Ascending aorta (tissue), 2 donors: ENCODE results near the gene TPM1. TPM values are rescaled to one million over a fixed set of nuclear protein-coding genes. Genes with fewer than 3 reads are reported as not detected.
A peak's percentile ranks its signal among the peaks of the same experiment; 100 is the strongest.

Experiments
- DNase-seq, 2 donors: peaks; one replicate each; pipeline ENCODE4 v3.0.0-alpha.2; 2019; ENCODE audit warnings: low spot score in 2 of 2
- H3K27ac ChIP-seq, 2 donors: fragments of 200-600 bp; sonication (generic); one replicate each; pipeline ENCODE4 v1.5.1; 2016 to 2017; ENCODE audit warnings: mild to moderate bottlenecking in 1 of 2
- H3K27me3 ChIP-seq: fragments of 200-600 bp; sonication (generic); one replicate; pipeline ENCODE4 v1.5.1; 2017
- H3K36me3 ChIP-seq, 2 donors: fragments of 200-600 bp; sonication (generic); one replicate each; pipeline ENCODE4 v1.5.1; 2016
- H3K4me1 ChIP-seq, 2 donors: fragments of 200-600 bp; sonication (generic); one replicate each; pipeline ENCODE4 v1.5.1; 2016 to 2017; ENCODE audit warnings: mild to moderate bottlenecking in 1 of 2
- H3K4me3 ChIP-seq, 2 donors: fragments of 200-600 bp; sonication (generic); one replicate each; pipeline ENCODE4 v1.5.1; 2016 to 2017; ENCODE audit warnings: mild to moderate bottlenecking in 1 of 2
- H3K9me3 ChIP-seq, 2 donors: fragments of 200-600 bp; sonication (generic); one replicate each; pipeline ENCODE4 v1.5.1; 2016
- intact Hi-C: fragments of 100-400 bp; cut with DNase I; formaldehyde crosslinking; loops from one replicate; pipeline ENCODE4 v1.15.1; 2023
- total RNA-seq: library from RNA; depleted of rRNA; stranded (reverse); fragments of >200 nt; gene quantifications from one replicate; pipeline ENCODE4 v1.1.0, GENCODE V29; 2016
- TF ChIP-seq, protein P1 (sequence below), 3 experiments: fragments of 200-600 bp in 2 of 3; fragments of 450-650 bp in 1 of 3; sonication (generic) in 2 of 3; IDR thresholded peaks; one replicate each; pipeline ENCODE4 v1.5.1; 2016 to 2019; ENCODE audit warnings: antibody characterized with exemption in 3 of 3, mild to moderate bottlenecking in 1 of 3, moderate library complexity in 1 of 3

TPM1 gene
- total RNA-seq, 1 donor from 2014 or later, result 813 TPM

GRCh38 chr15:63052077-63052841 is 9.7 kb downstream of the TPM1 start:
- Histone ChIP-seq H3K27ac (peak overlapping the region; percentile 70 to 86), H3K4me3 (peak overlapping the region in 1 of 2 donors; percentile 41), H3K36me3 (peaks cover 15 to 20% of the 10 kb centered on the region in 2 donors), H3K4me1 (peaks cover 23 to 71% of the 10 kb centered on the region in 2 donors), H3K27me3 (no peaks in the 10 kb centered on the region), H3K9me3 (no peaks in the 10 kb centered on the region)
- DNase-seq, result no peak
- TF ChIP-seq, protein P1, sequence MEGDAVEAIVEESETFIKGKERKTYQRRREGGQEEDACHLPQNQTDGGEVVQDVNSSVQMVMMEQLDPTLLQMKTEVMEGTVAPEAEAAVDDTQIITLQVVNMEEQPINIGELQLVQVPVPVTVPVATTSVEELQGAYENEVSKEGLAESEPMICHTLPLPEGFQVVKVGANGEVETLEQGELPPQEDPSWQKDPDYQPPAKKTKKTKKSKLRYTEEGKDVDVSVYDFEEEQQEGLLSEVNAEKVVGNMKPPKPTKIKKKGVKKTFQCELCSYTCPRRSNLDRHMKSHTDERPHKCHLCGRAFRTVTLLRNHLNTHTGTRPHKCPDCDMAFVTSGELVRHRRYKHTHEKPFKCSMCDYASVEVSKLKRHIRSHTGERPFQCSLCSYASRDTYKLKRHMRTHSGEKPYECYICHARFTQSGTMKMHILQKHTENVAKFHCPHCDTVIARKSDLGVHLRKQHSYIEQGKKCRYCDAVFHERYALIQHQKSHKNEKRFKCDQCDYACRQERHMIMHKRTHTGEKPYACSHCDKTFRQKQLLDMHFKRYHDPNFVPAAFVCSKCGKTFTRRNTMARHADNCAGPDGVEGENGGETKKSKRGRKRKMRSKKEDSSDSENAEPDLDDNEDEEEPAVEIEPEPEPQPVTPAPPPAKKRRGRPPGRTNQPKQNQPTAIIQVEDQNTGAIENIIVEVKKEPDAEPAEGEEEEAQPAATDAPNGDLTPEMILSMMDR (IDR thresholded peaks at IDR 0.05), result no peak
- intact Hi-C loops, result no loop called here

DNA sequence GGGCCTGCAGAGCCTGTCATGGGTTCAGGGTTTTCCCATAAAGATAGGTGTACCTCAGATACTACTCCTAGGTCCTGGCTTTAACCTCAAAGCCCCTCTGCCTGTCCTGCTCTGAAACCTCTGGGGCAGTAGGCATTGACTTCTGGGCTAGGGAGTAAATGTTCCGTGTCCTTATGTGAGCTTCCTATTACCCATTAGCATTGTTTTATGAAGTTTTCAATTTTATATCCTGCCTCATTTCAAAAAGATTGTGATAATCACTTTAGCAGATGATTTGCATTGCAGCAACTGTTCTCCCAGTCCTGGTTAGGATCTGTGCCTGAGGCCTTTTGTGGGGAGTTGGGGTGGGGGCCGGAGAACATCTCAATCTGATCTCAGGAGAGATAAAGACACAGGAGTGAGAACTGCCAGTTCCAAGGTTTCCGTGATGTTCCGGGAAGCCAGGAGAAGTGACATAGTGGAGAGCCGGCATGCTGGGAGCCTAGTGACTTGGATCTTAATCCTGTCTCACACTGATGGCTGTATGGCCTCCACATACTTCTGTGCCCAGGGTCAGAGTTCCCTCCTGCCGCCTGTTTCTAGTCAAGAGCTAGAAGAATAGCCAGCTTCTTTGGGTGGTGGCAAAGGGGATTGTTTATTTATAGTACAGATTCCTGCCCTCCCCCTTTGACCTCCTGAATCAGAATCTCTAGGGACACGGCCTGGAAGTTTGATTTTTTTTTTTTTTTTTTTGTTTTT is 10.6 kb downstream of the TPM1 start:
- Histone ChIP-seq H3K36me3 (peaks cover 24 to 29% of the 10 kb centered on the region in 2 donors), H3K27ac (peak overlapping the region; percentile 70 to 86), H3K4me1 (peaks cover 23 to 69% of the 10 kb centered on the region in 2 donors), H3K27me3 (no peaks in the 10 kb centered on the region), H3K9me3 (no peaks in the 10 kb centered on the region), H3K4me3 (peak overlapping the region in 1 of 2 donors; percentile 41)
- intact Hi-C loops, result no loop called here
- peak in 1 of 2 donors; percentile 87 for DNase-seq
- TF ChIP-seq, protein P1 (IDR thresholded peaks at IDR 0.05), result no peak

GRCh38 chr15:63054281-63054683 is 11.7 kb downstream of the TPM1 start:
- H3K36me3 ChIP-seq, result peaks cover 35 to 41% of the 10 kb centered on the region in 2 donors
- H3K27ac ChIP-seq, result peak overlapping the region; percentile 70 to 86
- no peaks in the 10 kb centered on the region for H3K9me3 ChIP-seq
- TF ChIP-seq, protein P1 (IDR thresholded peaks at IDR 0.05), result no peak
- DNase-seq, result no peak
- H3K4me3 ChIP-seq, result peak overlapping the region; percentile 11 to 26
- peaks cover 26 to 62% of the 10 kb centered on the region in 2 donors for H3K4me1 ChIP-seq
- intact Hi-C loops, result no loop called here
- no peaks in the 10 kb centered on the region for H3K27me3 ChIP-seq

DNA sequence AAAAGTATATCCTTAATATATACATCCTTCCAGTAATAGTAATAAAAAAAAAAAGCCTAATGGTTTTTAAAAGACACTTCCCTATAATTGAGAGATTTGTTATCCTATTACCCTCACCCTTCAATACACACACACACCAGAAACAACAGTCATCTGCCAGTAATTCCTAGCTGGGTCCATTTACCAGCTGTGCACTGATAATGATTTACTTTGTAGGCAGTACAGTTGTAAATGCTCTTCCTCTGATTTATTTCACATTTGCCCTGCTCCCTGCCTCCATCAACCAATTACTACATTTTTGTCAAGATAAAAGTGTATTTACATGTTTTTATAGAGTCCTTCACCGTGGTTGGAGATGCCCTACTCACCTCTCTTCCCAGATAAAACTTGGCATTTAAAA is 12.4 kb downstream of the TPM1 start:
- TF ChIP-seq, protein P1 (IDR thresholded peaks at IDR 0.05), result no peak
- peak overlapping the region; percentile 70 to 86 for H3K27ac ChIP-seq
- H3K27me3 ChIP-seq, result no peaks in the 10 kb centered on the region
- intact Hi-C loops, result no loop called here
- H3K9me3 ChIP-seq, result no peaks in the 10 kb centered on the region
- peaks cover 42 to 48% of the 10 kb centered on the region in 2 donors for H3K36me3 ChIP-seq
- H3K4me1 ChIP-seq, result peaks cover 23 to 55% of the 10 kb centered on the region in 2 donors
- DNase-seq, result no peak
- no peak overlapping the region for H3K4me3 ChIP-seq

DNA sequence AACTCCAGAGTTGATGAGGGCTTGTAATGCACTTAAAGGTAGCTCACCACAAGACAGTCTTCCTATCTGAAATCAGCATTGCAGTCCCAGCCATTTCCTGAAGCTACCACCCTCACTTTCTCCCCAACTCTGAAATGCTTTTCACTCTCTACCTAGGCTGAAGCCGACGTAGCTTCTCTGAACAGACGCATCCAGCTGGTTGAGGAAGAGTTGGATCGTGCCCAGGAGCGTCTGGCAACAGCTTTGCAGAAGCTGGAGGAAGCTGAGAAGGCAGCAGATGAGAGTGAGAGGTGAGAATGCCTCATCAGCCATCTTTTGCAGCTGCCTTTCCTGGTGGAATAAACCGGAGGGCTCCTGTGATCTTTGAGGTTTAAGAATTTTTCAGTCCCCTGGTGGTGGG is 14.3 kb downstream of the TPM1 start:
- intact Hi-C loops, result no loop called here
- DNase-seq, result no peak
- no peak overlapping the region for H3K4me3 ChIP-seq
- TF ChIP-seq, protein P1 (IDR thresholded peaks at IDR 0.05), result no peak
- H3K9me3 ChIP-seq, result no peaks in the 10 kb centered on the region
- H3K4me1 ChIP-seq, result peaks cover 19 to 39% of the 10 kb centered on the region in 2 donors
- H3K27ac ChIP-seq, result peak overlapping the region; percentile 36 to 70
- peaks cover 61 to 66% of the 10 kb centered on the region in 2 donors for H3K36me3 ChIP-seq
- H3K27me3 ChIP-seq, result no peaks in the 10 kb centered on the region
